T-cell (primary cell): Measurements from ENCODE around the gene SUMO4. TPM values are rescaled to one million over a fixed set of nuclear protein-coding genes. Genes with fewer than 3 reads are reported as not detected.

Source experiments
- ATAC-seq, 4 experiments: fragments of 200-7000 bp in 3 of 4; fragments of 150-1000 bp in 1 of 4; cut with Tn5 transposase; replicated peaks in 1 of 4; 1 replicate in 3 of 4; 2 replicates in 1 of 4; pipeline ENCODE4 v1.10.0; 2021; ENCODE audit warnings: moderate library complexity in 3 of 4, mild to moderate bottlenecking in 2 of 4, moderate number of reproducible peaks in 1 of 4
- CTCF ChIA-PET, 2 donors: fragments of 300-600 bp; sonication (Branson Sonifier 250); formaldehyde crosslinking; loops; one replicate each; lab custom pipeline; 2022; ENCODE audit warnings: antibody characterized with exemption in 2 of 2; lab: Charles Lee
- POLR2A ChIA-PET, 2 donors: fragments of 300-600 bp; sonication (Branson Sonifier 250); formaldehyde crosslinking; loops; one replicate each; lab custom pipeline; 2022; ENCODE audit warnings: antibody characterized with exemption in 2 of 2; lab: Charles Lee
- DNase-seq, 35 experiments: peaks; one replicate each; pipeline versions ENCODE4 v3.0.0 to v3.0.0-alpha.2; 2013 to 2023
- H3K27ac ChIP-seq: one replicate; pipeline ENCODE4 v1.5.1; 2013; ENCODE audit warnings: low read length
- H3K27me3 ChIP-seq, 2 experiments: replicated peaks in 1 of 2; 1 replicate in 1 of 2; 2 replicates in 1 of 2; pipeline versions ENCODE4 v1.6.1 to v1.7.0; 2013; ENCODE audit warnings: low read length in 1 of 2, mixed read lengths in 1 of 2; ENCODE audit not compliant: control insufficient read depth in 2 of 2, insufficient read depth in 2 of 2; ENCODE audit errors: extremely low read depth in 1 of 2
- H3K36me3 ChIP-seq, 2 donors: 1 replicate in 1 of 2; 2 replicates in 1 of 2; pipeline versions ENCODE4 v1.6.1 to v1.7.0; 2013; ENCODE audit warnings: low read length in 1 of 2; ENCODE audit not compliant: control insufficient read depth in 2 of 2, insufficient read depth in 1 of 2; ENCODE audit errors: extremely low read depth in 1 of 2
- H3K4me1 ChIP-seq, 2 experiments: 1 replicate in 1 of 2; 2 replicates in 1 of 2; pipeline versions ENCODE4 v1.6.1 to v1.7.0; 2013; ENCODE audit warnings: low read length in 2 of 2, mixed read lengths in 1 of 2; ENCODE audit not compliant: insufficient read depth in 2 of 2, control insufficient read depth in 1 of 2; ENCODE audit errors: extremely low read depth in 1 of 2
- H3K4me3 ChIP-seq, 2 donors: 1 replicate in 1 of 2; 2 replicates in 1 of 2; pipeline versions ENCODE4 v1.5.1 to v1.7.0; 2013; ENCODE audit warnings: mild to moderate bottlenecking in 2 of 2, low read length in 1 of 2, moderate library complexity in 1 of 2; ENCODE audit not compliant: control insufficient read depth in 1 of 2; ENCODE audit errors: extremely low read depth in 1 of 2
- H3K9me3 ChIP-seq: 2 replicates; pipeline ENCODE4 v1.7.0; 2013
- H3K27ac Mint-ChIP-seq, 2 donors: one replicate each; pipeline ENCODE4 v1.8.0; 2020 to 2021; ENCODE audit warnings: mild to moderate bottlenecking in 2 of 2, mixed read lengths in 2 of 2
- H3K27me3 Mint-ChIP-seq, 2 donors: one replicate each; pipeline ENCODE4 v1.8.0; 2021 to 2022; ENCODE audit warnings: mixed read lengths in 2 of 2
- H3K36me3 Mint-ChIP-seq: one replicate; pipeline ENCODE4 v1.8.0; 2021; ENCODE audit warnings: mixed read lengths
- H3K4me1 Mint-ChIP-seq, 3 donors: one replicate each; pipeline ENCODE4 v1.8.0; 2020 to 2022; ENCODE audit warnings: mixed read lengths in 3 of 3, mild to moderate bottlenecking in 1 of 3
- H3K4me3 Mint-ChIP-seq, 3 donors: one replicate each; pipeline ENCODE4 v1.8.0; 2020 to 2022; ENCODE audit warnings: mild to moderate bottlenecking in 3 of 3, mixed read lengths in 3 of 3, moderate library complexity in 3 of 3
- H3K9me3 Mint-ChIP-seq, 3 donors: one replicate each; pipeline ENCODE4 v1.8.0; 2020 to 2022; ENCODE audit warnings: mixed read lengths in 3 of 3
- WGBS: methylation state at CpG from one replicate; pipeline ENCODE4 v1.1.5; 2013; ENCODE audit warnings: missing lambda C conversion rate; ENCODE audit not compliant: insufficient coverage; 5-methylcytosine and 5-hydroxymethylcytosine counted together
- total RNA-seq, 35 experiments: library from RNA in 6 of 35; stranded (reverse) in 6 of 35; fragments of 120-200 nt in 1 of 35; gene quantifications; one replicate each; pipeline versions ENCODE4 v1.2.1 to v1.2.4 and lab custom pipeline; 2013 to 2026

The SUMO4 gene
- total RNA-seq, 5 donors from 2014 or later (not counting 1 experiment from before 2014, with no cell fraction given), result 5.7 to 11.4 (median 8.5) TPM

- ChIA-PET POLR2A (interaction anchor here in 1 of 2 donors (0.7 kb wide), 1 partner anchor 248 kb away, joined by 3 read pairs; no protein-coding TSS in a partner anchor), CTCF (interaction anchor here in 1 of 2 donors (0.7 kb wide), 1 partner anchor 27 kb away, joined by 6 read pairs; no protein-coding TSS in a partner anchor)
- Mint-ChIP-seq H3K36me3 (peaks cover 40% of the 10 kb centered on the region), H3K4me1 (peaks cover 51 to 58% (median 52%) of the 10 kb centered on the region in 3 donors), H3K27ac (peak overlapping the region; percentile 0 to 1), H3K4me3 (no peak overlapping the region), H3K27me3 (no peaks in the 10 kb centered on the region), H3K9me3 (no peaks in the 10 kb centered on the region)
- ATAC-seq (no peak), DNase-seq (no peak)
- Histone ChIP-seq H3K9me3 (no peaks in the 10 kb centered on the region), H3K27me3 (no peaks in the 10 kb centered on the region), H3K27ac (no peak overlapping the region), H3K36me3 (peaks cover 0 to 17% of the 10 kb centered on the region in 2 donors), H3K4me3 (no peak overlapping the region), H3K4me1 (peaks cover 11 to 53% of the 10 kb centered on the region in 2 experiments)
These were observed 28.9 kb upstream of the SUMO4 start for GRCh38 chr6:149371154-149371553.

- H3K36me3 ChIP-seq, result peaks cover 0 to 23% of the 10 kb centered on the region in 2 donors
- peaks cover 11 to 46% of the 10 kb centered on the region in 2 experiments for H3K4me1 ChIP-seq
- DNase-seq (no peak), ATAC-seq (no peak)
- no peaks in the 10 kb centered on the region for H3K27me3 ChIP-seq
- no peaks in the 10 kb centered on the region for H3K9me3 ChIP-seq
- H3K27ac Mint-ChIP-seq, result no peak overlapping the region
- H3K27ac ChIP-seq, result no peak overlapping the region
- no peak overlapping the region for H3K4me3 ChIP-seq
- ChIA-PET POLR2A (interaction anchor here (0.6 to 0.9 kb wide), 4 partner anchors 29 to 359 kb away, joined by 3 to 5 read pairs (median 3); no protein-coding TSS in a partner anchor), CTCF (interaction anchor here in 1 of 2 donors (0.5 kb wide), 1 partner anchor 338 kb away, joined by 4 read pairs; no protein-coding TSS in a partner anchor)
- H3K4me1 Mint-ChIP-seq, result peaks cover 57 to 65% (median 59%) of the 10 kb centered on the region in 3 donors
- H3K27me3 Mint-ChIP-seq, result no peaks in the 10 kb centered on the region
- H3K9me3 Mint-ChIP-seq, result no peaks in the 10 kb centered on the region
- WGBS, result no CpG with 5 or more reads among the region's 2 CpGs
- H3K36me3 Mint-ChIP-seq, result peaks cover 46% of the 10 kb centered on the region
- no peak overlapping the region for H3K4me3 Mint-ChIP-seq
These were observed 28.0 kb upstream of the SUMO4 start for GRCh38 chr6:149372062-149372461.

GRCh38 chr6:149373511-149373910 is 26.6 kb upstream of the SUMO4 start:
- Mint-ChIP-seq H3K36me3 (peaks cover 54% of the 10 kb centered on the region), H3K27ac (peak overlapping the region; percentile 44 to 62), H3K4me3 (peak overlapping the region in 1 of 3 donors; percentile 24), H3K9me3 (no peaks in the 10 kb centered on the region), H3K27me3 (no peaks in the 10 kb centered on the region), H3K4me1 (peaks cover 60 to 70% (median 62%) of the 10 kb centered on the region in 3 donors)
- H3K4me3 ChIP-seq, result no peak overlapping the region
- POLR2A ChIA-PET, result interaction anchor here (0.8 to 1.2 kb wide), 2 partner anchors 14 to 31 kb away, joined by 3 to 4 read pairs; no protein-coding TSS in a partner anchor
- H3K27ac ChIP-seq, result no peak overlapping the region
- H3K36me3 ChIP-seq, result peaks cover 0 to 32% of the 10 kb centered on the region in 2 donors
- no CpG with 5 or more reads among the region's 2 CpGs for WGBS
- H3K4me1 ChIP-seq, result peaks cover 8 to 32% of the 10 kb centered on the region in 2 experiments
- H3K27me3 ChIP-seq, result no peaks in the 10 kb centered on the region
- no peak for ATAC-seq
- DNase-seq, result no peak
- CTCF ChIA-PET, result interaction anchor here in 1 of 2 donors (0.5 kb wide), 1 partner anchor 347 kb away, joined by 3 read pairs; no protein-coding TSS in a partner anchor
- H3K9me3 ChIP-seq, result no peaks in the 10 kb centered on the region

GRCh38 chr6:149379977-149380376 is 20.1 kb upstream of the SUMO4 start:
- DNase-seq (no peak), ATAC-seq (no peak)
- 90% methylated on average over 2 of the region's 3 CpGs for WGBS
- peaks cover 12 to 59% of the 10 kb centered on the region in 2 donors for H3K36me3 ChIP-seq
- Mint-ChIP-seq H3K36me3 (peaks cover 67% of the 10 kb centered on the region), H3K4me1 (peaks cover 54 to 63% (median 60%) of the 10 kb centered on the region in 3 donors), H3K9me3 (no peaks in the 10 kb centered on the region), H3K27ac (peak overlapping the region in 1 of 2 donors; percentile 36), H3K4me3 (no peak overlapping the region), H3K27me3 (no peaks in the 10 kb centered on the region)
- no peak overlapping the region for H3K27ac ChIP-seq
- H3K27me3 ChIP-seq, result no peaks in the 10 kb centered on the region
- H3K4me3 ChIP-seq, result no peak overlapping the region
- ChIA-PET POLR2A (no interaction called here), CTCF (no interaction called here)
- H3K9me3 ChIP-seq, result no peaks in the 10 kb centered on the region
- H3K4me1 ChIP-seq, result peaks cover 1 to 2% of the 10 kb centered on the region in 2 experiments

- Histone ChIP-seq H3K4me1 (peaks cover 0 to 2% of the 10 kb centered on the region in 2 experiments), H3K4me3 (no peak overlapping the region), H3K9me3 (no peaks in the 10 kb centered on the region), H3K27ac (no peak overlapping the region), H3K27me3 (no peaks in the 10 kb centered on the region), H3K36me3 (peaks cover 12 to 57% of the 10 kb centered on the region in 2 donors)
- Mint-ChIP-seq H3K9me3 (no peaks in the 10 kb centered on the region), H3K27me3 (no peaks in the 10 kb centered on the region), H3K36me3 (peaks cover 68% of the 10 kb centered on the region), H3K4me1 (peaks cover 55 to 62% (median 55%) of the 10 kb centered on the region in 3 donors), H3K4me3 (no peak overlapping the region), H3K27ac (peak overlapping the region in 1 of 2 donors; percentile 22)
- no peak for DNase-seq
- ChIA-PET CTCF (no interaction called here), POLR2A (no interaction called here)
- no peak for ATAC-seq
These were observed 19.5 kb upstream of the SUMO4 start for GRCh38 chr6:149380523-149380922.

- H3K4me3 ChIP-seq, result no peak overlapping the region
- Mint-ChIP-seq H3K4me1 (peaks cover 61 to 68% (median 63%) of the 10 kb centered on the region in 3 donors), H3K4me3 (no peak overlapping the region), H3K36me3 (peaks cover 78% of the 10 kb centered on the region), H3K9me3 (peaks cover 0 to 16% (median 7%) of the 10 kb centered on the region in 3 donors), H3K27ac (peak overlapping the region in 1 of 2 donors; percentile 46), H3K27me3 (no peaks in the 10 kb centered on the region)
- WGBS, result 94% methylated on average over 3 of the region's 4 CpGs
- no peaks in the 10 kb centered on the region for H3K27me3 ChIP-seq
- H3K36me3 ChIP-seq, result peaks cover 12 to 59% of the 10 kb centered on the region in 2 donors
- no peak for ATAC-seq
- peaks cover 2% of the 10 kb centered on the region in 2 experiments for H3K4me1 ChIP-seq
- H3K27ac ChIP-seq, result no peak overlapping the region
- H3K9me3 ChIP-seq, result peaks cover 8% of the 10 kb centered on the region
- CTCF ChIA-PET, result no interaction called here
- POLR2A ChIA-PET, result no interaction called here
- no peak for DNase-seq
These were observed 16.7 kb upstream of the SUMO4 start for GRCh38 chr6:149383371-149383770.
